Activated naive CD4-positive, alpha-beta T cell treated with anti-CD3 and anti-CD28 coated beads, Interleukin-2, amount 50 U/mL, for 72 hours (primary cell): ENCODE results near the gene LHX4. TPM values are rescaled to one million over a fixed set of nuclear protein-coding genes. Genes with fewer than 3 reads are reported as not detected.

Experiments used
- ATAC-seq, 2 donors: fragments of 150-1000 bp; cut with Tn5 transposase; 2 replicates each; pipeline ENCODE4 v1.10.0; 2021; ENCODE audit warnings: mild to moderate bottlenecking in 2 of 2, moderate library complexity in 2 of 2
- DNase-seq, 2 donors: peaks; one replicate each; pipeline ENCODE4 v3.0.0; 2021 to 2022; ENCODE audit warnings: low spot score in 2 of 2
- H3K27ac Mint-ChIP-seq, 2 donors: one replicate each; pipeline ENCODE4 v1.8.0; 2022; ENCODE audit warnings: mild to moderate bottlenecking in 2 of 2, mixed read lengths in 2 of 2
- H3K36me3 Mint-ChIP-seq, 2 donors: one replicate each; pipeline ENCODE4 v1.8.0; 2022; ENCODE audit warnings: mixed read lengths in 2 of 2
- H3K9me3 Mint-ChIP-seq, 2 donors: one replicate each; pipeline ENCODE4 v1.8.0; 2022; ENCODE audit warnings: mixed read lengths in 2 of 2
- total RNA-seq, 2 donors: library from RNA; stranded (reverse); gene quantifications; one replicate each; pipeline ENCODE4 v1.2.3, GENCODE V29; 2022

The LHX4 gene
- total RNA-seq, 2 donors from 2014 or later = not detected

DNA sequence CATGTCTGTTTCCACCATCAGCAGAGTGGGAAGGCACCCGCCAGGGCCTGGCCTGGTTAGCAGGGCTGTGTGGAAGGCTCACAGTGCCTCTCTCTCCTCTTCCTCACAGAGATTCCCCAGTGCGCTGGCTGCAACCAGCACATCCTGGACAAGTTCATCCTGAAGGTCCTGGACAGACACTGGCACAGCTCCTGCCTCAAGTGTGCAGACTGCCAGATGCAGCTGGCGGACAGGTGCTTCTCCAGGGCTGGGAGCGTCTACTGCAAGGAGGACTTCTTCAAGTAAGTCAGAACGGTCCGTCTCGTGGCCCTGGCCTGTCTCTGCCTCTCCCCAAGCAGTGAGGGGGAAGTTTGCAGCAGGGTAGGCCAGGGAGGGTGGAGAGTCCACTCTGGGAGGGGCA is 18.1 kb downstream of the LHX4 start:
- Mint-ChIP-seq H3K27ac (no peak overlapping the region), H3K9me3 (no peaks in the 10 kb centered on the region), H3K36me3 (no peaks in the 10 kb centered on the region)
- no peak for ATAC-seq
- no peak for DNase-seq

DNA sequence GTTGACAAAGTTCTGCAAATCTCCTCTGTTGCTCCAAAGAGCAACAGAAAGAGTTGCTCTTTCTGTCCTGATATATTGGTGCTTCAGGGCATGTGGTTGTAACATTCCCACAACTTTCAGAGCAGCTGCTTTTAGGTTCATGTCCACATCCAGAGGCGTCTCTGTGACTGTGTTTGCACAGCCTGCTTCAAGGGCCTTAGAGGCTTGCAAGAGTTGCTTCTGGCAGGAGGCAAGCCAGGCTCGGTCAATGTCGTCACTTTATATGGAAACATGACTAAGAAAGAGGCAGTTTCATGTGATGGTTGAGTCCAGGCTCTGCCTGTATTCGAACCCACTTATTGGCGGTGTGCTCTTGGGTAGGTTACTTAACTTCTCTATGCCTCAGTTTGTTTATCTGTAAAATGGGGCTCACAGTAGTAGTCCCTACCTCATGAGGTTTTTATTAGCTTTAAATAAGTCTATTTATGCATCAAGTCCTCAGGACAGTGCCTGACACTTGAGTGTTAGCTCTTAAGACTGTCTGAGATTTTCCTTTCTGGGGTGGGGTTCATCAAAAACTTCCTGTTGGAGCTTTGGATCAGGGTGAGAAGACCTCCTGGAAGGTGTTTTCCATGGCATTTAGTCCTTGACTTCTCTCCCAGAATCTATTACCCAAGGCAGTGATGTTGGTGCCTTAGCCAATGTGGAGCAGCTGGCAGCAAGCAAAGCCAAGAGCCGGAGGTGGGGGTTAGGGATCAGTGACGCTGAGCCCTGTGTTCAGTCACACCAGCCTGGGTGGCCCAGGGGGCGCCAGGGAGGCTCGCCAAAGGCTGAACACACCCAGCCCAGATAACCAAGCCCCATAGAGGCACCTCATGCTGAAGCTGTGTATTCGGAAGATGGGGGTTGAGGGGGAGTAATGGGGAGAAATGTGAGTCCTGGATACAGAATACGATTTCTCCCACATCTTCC is 18.9 kb downstream of the LHX4 start:
- Mint-ChIP-seq H3K36me3 (no peaks in the 10 kb centered on the region), H3K27ac (no peak overlapping the region), H3K9me3 (no peaks in the 10 kb centered on the region)
- DNase-seq (no peak), ATAC-seq (no peak)

DNA sequence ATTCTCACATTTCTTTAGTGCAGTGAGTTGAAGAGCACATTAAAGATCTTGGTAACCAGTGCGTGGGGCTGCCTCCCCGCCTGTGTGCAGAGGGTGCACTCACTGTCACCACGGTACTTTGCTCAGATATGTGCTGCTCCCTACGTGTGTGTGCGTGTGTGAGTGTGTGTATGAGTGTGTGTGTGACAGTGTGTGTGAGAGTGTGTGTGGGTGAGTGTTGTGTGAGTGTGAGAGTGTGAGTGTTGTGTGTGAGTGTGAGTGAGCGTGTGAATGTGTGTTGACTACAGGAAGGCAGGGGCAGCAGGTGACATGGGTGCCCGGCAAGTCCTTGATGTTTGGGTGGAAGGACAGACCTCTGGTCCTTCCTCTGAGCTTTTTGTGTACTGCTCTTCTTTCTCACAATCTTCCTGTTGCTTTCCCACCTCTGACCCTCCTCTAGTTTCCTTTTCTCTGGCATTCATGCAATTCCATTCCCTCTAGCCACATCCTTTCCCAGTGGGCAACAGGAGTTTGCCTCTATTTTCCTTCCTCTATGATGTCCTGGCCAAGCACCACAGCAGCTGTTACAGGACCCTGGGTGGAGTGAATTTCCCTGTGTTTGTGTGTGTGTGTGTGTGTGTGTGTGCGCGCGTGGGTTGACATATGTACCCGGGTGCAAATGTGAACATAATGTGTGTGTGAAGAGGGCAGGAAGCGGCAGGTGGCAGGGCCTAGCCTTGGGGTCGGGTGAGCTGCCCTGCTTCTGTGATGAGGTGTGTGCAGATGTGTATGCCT is 19.8 kb downstream of the LHX4 start:
- no peaks in the 10 kb centered on the region for H3K36me3 Mint-ChIP-seq
- peak overlapping the region in 1 of 2 donors; percentile 73 for H3K27ac Mint-ChIP-seq
- no peaks in the 10 kb centered on the region for H3K9me3 Mint-ChIP-seq
- ATAC-seq (no peak), DNase-seq (no peak)

DNA sequence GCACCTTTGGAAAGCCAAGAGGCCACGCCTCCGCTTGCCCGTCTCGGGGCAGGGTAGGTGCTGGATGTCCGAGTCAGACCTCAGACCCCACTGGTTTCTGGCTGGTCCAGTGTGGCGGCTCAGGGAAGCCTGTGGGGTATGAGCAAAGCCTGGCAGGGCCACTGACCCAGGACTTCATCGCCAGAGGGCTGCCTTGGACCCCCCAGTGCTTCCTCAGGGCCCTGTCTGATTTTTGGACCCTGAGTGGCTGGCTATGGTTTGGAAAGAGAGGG is 20.4 kb downstream of the LHX4 start:
- Mint-ChIP-seq H3K27ac (no peak overlapping the region), H3K36me3 (no peaks in the 10 kb centered on the region), H3K9me3 (no peaks in the 10 kb centered on the region)
- ATAC-seq = no peak
- DNase-seq = no peak

DNA sequence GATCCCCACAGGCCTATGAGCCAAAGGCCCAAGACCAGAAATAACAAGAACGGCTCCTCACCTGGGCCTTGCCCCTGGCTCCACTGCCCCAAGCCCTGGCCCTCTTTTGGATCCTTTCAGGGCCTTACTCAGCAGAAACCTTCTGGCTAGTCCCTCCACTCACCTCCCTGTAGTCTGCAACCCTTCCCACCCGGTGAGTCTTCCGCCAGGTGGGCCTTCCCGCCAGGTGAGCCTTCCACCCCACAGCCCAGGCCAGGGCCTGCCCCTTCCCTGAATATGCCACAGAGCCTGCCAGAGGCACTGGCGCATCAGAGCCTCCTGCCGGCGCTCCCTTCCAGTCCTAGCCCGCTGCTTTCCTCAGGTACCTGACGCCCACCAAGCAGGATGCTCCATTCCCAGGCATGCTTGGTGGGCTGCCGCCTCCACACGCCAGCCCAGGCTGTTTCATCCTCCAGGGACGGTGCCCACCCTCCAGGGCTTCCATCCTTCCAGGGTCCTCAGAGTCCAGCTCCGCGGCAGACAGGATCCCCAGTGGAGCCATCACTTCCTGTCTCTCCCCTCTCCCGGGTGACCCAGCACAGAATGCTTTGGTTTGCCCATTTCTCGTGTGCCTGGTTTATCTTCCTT is 20.9 kb downstream of the LHX4 start:
- ATAC-seq = no peak
- Mint-ChIP-seq H3K27ac (no peak overlapping the region), H3K9me3 (no peaks in the 10 kb centered on the region), H3K36me3 (no peaks in the 10 kb centered on the region)
- no peak for DNase-seq

DNA sequence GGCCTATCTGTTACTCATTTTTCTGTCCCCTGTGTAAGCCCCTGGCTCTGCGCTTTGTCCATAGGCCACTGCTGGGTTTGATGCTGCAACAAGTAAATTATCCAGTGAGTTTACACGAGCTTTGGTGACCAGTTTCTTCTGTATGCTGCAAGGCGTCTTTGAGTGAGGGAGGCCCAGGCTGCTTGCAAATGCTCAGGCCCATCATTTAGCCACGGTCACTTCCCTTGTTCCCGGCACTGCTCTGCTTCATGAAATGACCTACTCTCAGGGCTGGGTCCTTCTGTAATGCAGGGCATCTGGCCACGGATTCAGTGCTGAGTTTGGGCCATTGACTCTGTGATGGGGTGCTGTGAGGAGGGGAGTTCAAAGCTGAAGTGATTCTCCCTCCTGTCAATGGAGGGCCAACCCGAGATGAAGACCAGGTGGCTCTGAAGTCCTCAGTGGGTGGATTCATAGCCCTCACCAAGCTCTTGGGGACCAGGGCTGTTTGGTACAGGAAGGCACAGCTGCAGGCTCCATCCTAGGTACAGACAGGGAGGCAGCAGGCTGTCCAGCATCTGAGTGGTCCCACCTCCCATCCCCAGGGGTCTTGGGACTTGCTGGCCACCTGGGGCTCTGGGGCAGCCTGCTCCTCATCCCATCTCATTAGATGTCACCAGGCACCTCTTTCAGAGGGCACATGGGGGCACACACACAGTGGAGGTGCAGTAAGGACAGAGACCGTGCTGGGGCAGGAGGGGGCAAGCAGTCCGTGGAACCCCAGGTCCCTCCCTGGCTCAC is 21.7 kb downstream of the LHX4 start:
- no peaks in the 10 kb centered on the region for H3K36me3 Mint-ChIP-seq
- no peak for DNase-seq
- no peak for ATAC-seq
- no peaks in the 10 kb centered on the region for H3K9me3 Mint-ChIP-seq
- no peak overlapping the region for H3K27ac Mint-ChIP-seq

DNA sequence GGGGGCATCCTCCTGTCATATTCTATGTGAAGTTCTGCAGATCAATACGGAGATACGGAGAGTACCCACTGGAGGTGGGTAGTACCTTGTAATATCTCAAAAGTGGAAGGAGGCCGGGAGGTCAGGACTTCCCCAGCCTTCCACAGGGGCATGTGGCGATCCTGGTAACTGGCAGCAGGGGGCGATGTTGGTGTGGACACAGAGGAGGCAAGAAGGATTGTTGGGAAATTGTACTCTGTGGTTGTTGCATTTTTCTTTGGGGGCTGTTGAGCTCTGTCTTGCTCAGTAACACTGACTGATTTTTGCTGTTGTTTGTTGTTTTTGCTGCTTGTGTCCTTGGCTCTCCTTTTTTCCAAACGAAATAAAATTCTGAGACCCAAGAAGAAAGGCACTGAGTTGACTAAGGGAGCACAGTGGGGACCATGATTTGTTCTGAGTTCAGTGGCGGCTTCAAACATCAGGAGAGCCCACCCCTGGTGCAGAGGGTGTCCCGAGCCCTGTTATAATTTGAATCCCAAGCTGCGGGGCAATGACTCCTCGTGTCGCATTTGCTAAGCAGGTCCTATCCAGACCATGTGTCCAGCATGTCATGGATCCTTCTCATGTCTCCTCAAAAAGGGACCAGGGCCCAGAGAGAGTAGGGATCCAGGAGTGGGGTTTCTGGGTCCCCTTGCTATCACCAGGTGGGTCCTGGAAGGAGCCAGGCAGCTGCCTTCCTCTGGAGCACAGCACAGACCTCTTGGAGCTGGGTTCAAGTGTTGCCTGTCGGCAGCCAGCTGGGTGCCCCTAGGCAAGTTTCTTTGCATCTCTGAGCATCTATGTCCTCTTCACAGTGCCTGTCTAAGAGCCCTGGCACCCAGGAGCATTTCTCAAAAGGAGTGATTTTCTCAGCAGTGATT is 22.8 kb downstream of the LHX4 start:
- peak in 1 of 2 donors; percentile 84 for DNase-seq
- no peaks in the 10 kb centered on the region for H3K36me3 Mint-ChIP-seq
- ATAC-seq = peak; percentile 72 to 77
- no peaks in the 10 kb centered on the region for H3K9me3 Mint-ChIP-seq
- no peak overlapping the region for H3K27ac Mint-ChIP-seq

DNA sequence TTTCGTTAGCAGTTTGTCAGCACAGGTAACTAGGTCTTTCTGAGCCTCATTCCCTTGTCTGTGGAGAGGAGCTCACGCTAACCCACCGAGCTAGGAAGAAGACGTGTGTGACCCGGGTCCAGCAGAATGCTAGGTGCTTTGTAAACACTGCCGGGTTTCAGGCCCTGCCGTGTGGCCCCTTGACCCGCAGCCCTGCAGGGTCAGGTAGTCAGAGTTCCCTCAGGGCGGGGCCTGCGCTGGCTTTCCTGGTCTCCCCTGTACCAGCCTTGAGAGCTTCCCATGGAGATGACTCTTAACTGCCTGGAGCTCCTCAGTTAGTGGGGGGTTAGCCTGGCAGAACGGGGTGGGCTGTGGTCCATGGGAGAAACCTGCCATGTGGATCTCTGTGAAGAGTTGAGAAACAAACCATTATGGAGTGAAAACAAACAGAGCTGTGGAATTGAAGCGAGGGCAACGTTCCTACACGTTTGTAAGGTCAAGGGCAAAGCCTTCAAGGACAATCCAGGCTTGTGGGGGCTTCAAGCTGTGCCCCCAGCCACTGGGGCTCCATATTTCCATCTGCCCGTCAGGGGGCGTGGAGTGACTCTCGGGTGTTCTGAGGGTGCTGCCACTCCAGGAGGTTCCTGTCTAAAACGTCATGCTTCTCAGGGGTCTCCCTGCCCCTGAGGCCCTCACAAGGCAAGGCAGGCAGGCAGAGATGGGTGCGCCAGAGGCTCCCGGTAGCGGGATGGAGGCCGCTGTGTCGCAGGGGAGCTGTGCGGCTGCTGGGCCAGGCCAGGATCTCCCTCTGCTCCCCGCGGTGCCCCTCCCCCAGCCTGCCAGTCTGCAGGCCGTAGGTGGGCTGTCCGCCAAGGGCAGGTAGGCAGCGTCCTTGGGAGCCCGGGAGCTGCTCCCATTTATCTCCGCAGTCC is 23.8 kb downstream of the LHX4 start:
- no peaks in the 10 kb centered on the region for H3K36me3 Mint-ChIP-seq

DNA sequence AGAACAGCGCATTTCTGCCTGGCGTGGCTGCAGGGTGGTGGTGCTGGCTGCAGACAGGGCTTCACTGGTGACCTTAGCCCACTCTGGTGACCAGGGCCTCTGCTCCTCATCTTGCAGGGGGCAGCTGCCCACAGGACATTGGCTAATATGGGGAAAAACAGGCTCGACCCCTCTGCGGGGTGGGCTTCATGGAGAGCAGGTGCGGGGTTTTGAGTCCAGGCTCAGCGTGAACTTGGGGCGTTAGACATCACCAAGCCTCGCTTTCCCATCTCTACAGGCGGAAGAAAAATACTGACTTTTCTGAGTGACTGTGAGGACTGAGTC is 24.4 kb downstream of the LHX4 start:
- Mint-ChIP-seq H3K9me3 (no peaks in the 10 kb centered on the region), H3K27ac (no peak overlapping the region), H3K36me3 (no peaks in the 10 kb centered on the region)
- ATAC-seq (no peak), DNase-seq (no peak)

More for the DNA sequence above, 23.8 kb downstream of the LHX4 start:
- Mint-ChIP-seq H3K9me3 (no peaks in the 10 kb centered on the region), H3K27ac (no peak overlapping the region)
- no peak for ATAC-seq
- DNase-seq = no peak

DNA sequence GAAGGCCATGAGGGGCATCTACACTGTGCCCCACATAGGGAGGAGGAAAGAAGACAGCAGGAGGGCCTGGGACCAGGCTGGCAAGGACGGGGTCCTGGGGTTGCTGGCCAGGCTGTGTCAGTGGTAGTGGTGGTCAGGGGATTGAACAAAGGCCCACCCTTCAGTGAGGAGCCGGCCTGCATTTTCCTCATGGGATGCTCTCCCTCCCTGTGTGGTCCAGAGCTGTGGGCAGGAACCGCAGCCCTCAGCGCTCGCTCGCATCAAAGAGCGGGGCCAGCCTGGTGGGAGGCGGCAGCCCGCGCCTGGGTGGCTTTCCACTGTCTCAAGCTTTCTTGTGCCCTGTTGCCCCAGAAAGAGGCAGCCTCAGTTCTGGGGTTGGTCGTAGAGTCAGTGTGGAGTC is 24.8 kb downstream of the LHX4 start:
- no peaks in the 10 kb centered on the region for H3K9me3 Mint-ChIP-seq

DNA sequence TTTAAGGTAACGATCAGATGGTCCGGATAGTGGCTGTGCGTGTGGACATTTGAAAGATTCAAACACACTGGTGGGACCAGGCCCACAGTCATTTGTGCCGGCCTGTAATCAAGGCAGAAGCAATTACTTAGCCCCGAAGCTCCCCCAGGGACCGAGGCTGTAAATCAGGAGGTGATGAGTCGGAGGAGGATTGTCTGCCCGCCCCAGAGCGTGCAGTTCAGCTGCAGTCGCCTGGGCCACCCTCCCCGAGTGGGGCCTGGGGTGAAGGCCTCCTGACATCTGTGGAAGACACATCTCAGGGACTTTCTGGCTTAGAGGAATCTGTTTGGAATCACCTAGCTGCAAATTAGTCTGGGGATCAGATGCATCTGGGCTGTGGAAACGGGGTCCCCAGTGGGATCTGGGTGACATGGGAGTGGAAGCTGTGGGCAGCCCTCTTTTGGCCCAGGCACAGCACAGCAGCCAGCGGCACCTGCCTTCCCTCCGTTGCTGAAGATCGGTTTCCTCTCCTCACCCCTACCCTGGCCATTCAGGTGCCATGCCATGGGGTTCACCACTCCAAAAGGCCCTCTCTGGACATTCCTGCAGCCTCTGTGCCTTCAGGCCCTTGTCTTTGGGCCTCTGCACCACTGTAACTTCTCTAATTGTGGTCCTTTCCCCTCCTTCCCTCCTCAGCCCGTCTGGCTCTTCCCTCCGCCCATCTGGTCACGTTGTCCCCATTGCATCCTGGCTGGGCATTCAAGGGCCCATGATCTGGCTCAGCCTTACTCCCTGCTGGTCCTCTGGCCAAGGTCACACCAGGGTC is 25.7 kb downstream of the LHX4 start:
- no peak overlapping the region for H3K27ac Mint-ChIP-seq
- ATAC-seq (no peak), DNase-seq (no peak)
- H3K9me3 Mint-ChIP-seq = no peaks in the 10 kb centered on the region
- no peaks in the 10 kb centered on the region for H3K36me3 Mint-ChIP-seq

More for the DNA sequence above, 24.8 kb downstream of the LHX4 start:
- no peak for DNase-seq
- Mint-ChIP-seq H3K36me3 (no peaks in the 10 kb centered on the region), H3K27ac (no peak overlapping the region)
- ATAC-seq = no peak

DNA sequence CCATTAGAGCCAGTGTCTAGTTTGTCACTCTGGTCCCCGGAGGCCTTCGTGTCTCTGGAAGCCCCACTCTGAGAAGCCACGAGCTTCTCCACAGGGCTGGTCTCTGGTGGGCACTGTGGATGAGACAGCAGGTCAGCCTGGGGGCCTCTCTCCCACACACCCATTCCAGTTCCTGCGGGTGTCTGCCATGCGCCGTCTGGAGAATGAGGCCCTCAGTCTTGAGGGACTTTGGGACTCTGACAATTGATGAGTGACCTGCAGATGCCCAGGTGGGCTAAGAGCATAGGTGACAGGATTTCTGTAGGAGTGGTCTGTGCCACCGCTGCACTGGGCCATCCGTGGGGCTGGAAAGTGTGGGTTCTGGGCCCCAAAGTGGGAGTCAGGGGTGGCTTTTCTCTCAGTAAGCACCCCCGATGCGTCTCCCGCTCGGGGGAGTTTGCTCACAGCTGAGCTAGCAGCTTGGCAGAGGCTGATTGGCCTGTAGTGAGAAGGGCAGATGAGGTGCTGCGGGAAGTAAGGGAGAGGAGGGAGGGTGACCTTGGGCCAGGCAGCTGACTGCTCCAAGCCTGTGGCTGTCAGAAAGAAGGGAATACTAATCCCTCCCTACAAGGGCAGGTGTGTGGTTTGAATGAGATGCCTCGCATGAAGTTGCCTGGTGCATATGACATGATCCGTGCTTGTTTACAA is 26.4 kb downstream of the LHX4 start:
- no peaks in the 10 kb centered on the region for H3K36me3 Mint-ChIP-seq
- DNase-seq (no peak), ATAC-seq (no peak)
- H3K9me3 Mint-ChIP-seq = no peaks in the 10 kb centered on the region
- H3K27ac Mint-ChIP-seq = no peak overlapping the region

DNA sequence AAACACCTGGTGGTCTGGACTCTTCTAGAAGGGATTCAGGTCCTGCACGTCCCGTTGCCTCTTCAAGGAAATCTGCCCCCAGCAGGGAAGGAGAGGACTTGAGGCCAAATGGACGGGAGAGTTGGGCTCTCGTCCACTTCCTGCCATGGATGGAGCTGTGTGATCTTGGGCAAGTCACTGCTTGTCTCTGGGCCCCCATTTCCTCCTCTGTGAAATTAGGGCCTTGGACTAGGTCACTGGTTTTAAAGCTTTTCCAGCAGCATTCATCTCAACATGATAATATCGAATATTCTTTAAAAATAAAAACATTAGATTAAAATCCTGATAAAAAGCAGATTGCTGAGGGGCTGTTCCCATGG is 26.9 kb downstream of the LHX4 start:
- Mint-ChIP-seq H3K9me3 (no peaks in the 10 kb centered on the region), H3K27ac (no peak overlapping the region), H3K36me3 (no peaks in the 10 kb centered on the region)
- DNase-seq (no peak), ATAC-seq (no peak)

DNA sequence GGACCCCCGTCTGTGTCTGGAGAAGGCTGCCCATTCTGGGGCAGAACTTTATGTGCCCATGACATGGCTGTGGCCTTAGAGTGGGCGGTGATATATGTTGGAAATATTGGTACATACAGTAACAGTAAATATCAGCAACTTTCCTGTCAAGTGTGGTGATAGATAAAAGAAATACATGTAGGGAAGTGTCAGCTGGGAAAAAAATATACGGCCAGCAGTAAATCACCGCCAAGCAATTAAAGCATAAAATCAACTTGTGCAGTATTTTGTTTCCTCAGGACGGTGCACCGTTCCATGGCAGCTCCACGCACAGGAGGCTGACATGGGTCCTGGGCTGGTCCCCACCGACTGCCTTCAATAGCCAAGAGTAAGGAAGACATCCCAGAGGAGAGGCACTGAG is 27.4 kb downstream of the LHX4 start:
- H3K9me3 Mint-ChIP-seq = no peaks in the 10 kb centered on the region
- no peaks in the 10 kb centered on the region for H3K36me3 Mint-ChIP-seq
- no peak for ATAC-seq
- DNase-seq = no peak
- no peak overlapping the region for H3K27ac Mint-ChIP-seq
